CD4-positive, alpha-beta T cell treated with Interleukin-4 for 1 hour (primary cell): ENCODE results near the gene RBM17.
"Not testable (repeated sequence)": the region's sequence is repeated elsewhere in the genome, so short reads cannot be mapped to it uniquely, and the experiment has no call there.

Experiments
- DNase-seq, 2 donors: peaks; one replicate each; pipeline ENCODE4 v3.0.0-alpha.2; 2020 to 2022

RBM17 gene

DNA sequence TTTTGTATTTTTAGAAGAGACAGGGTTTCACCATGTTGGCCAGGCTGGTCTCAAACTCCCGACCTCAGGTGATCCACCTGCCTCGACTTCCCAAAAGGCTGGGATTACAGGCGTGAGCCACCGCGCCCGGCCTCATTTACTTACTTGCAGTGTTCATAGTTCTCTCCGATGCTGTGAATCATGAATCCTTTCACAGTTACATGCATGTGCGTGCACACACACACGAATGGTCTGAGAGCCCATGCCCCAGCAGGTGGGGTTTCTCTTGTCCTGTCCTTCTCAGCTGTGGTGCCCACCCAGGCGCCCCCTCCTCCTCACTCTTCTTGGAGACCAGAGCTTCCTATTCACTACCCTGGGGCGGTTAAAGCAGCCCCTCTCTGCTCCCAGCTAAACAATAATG lies 50.6 kb downstream of the RBM17 start:
- DNase-seq: no peak

GRCh38 chr10:6140141-6140841 lies 51.5 kb downstream of the RBM17 start:
- DNase-seq: peak; percentile 36 to 55

- no peak for DNase-seq
Measured at GRCh38 chr10:6140965-6141295, 52.1 kb downstream of the RBM17 start.

DNA sequence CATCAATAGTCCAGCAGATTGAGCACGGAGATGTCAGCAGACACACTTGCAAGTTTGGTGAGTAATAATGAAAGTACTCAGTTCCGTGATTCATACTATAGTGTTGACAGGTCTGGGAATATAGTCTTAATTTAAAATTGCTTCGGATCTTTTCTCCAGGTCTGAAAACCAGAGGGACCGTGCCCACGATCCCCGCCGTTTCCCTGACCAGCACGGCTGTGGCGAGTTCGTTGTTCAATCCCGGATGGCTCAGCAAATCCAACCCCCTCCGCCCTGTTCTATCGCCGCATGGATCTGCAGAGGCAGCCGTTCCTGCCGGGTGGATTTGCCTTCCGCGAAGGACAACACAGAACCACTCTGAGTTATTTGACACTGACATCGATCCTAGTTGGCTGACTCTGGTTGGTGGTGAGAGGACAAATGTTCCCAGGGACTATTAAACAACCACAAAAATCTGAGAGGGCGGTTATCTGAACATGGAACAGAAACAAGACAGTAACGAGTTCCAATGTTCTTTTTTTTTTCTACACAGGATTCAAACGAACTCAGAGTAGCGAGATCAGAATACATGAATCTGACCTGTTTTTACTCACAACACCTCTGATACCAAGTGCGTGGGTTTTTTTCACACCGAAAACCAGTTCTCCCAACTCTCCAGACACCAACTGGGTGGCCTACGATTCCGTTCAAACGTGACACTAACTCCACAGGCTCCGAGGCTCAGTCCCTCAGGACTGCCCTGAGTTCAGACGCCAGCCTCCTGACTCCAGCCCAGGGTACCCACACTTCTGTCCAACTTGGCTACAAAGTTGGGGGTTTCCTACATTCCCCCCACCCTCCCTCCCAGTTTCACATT lies 52.7 kb downstream of the RBM17 start:
- DNase-seq: peak; percentile 33 to 43

DNA sequence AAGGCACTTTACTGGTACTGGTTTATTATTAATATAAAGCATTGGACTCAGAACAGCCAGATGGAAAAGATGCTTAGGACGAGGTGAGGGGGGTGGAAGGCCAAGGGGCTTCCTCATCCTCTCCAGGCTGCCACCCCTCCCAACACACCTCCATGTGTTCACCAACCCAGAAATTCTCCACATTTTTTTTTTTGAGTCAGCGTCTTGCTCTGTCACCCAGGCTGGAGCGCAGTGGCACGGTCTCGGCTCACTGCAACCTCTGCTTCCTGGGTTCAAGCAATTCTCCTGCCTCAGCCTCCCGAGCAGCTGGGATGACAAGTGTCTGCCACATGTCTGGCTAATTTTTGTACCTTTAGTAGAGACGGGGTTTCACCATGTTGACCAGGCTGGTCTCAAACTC lies 53.4 kb downstream of the RBM17 start:
- DNase-seq: not testable (repeated sequence)

- DNase-seq: no peak
Measured at GRCh38 chr10:6142644-6143043, 53.8 kb downstream of the RBM17 start.

DNA sequence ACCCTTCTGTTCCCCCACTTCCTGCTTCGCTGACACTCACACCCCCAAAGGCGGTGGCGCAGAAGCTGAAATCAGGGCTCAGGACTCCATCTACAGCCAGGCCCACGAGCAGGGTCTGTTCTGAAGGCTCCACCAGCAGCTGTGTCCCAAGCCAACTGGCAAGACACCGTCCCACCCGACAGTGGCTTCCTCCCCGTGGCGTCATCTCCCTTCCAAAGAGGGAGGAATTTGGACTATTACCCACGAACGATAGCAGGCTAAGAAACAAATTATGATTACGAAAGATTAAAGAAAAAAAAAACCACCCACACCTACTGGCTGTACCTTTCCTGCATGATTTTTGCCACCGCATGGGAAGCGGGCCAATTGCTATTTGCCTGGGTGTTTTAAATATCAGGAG lies 54.3 kb downstream of the RBM17 start:
- no peak for DNase-seq

DNA sequence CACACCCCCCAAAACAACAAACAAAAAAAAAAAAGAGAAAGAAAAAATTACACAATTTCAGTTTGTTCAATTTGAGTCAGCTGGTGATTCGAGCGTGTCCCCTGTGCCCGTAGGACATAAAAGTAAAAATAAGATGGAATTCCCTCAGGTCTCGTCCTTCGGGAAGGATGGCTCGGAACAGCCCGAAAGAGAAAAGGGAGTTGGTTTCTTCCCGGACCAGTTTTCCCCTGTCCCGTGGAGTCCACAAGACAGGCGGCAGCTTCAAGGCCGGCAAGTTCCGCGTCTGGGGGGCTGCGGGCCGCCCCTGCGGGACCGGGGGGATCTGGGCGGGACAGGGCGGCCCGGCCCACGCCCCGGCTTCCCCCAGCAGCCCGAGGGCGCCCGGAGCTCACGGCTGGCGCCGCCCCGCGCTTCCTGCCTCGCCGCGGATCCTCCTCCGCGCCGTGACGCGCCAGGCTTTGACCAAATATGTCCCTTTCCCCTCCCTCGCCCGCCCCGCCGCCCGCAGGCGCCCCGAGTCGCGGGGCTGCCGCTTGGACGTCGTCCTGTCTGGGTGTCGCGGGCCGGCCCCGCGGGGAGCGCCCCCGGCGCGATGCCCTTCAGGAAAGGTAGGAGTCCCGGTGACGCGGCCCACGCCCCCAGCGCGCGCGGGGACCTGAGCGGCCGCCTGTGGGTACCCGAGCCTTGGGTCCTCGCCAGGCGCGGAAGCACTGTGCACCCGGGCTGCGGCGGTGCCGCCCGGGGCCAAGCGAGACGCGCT lies 55.8 kb downstream of the RBM17 start:
- peak; percentile 86 to 89 for DNase-seq

- no peak for DNase-seq
Measured at GRCh38 chr10:6145166-6145987, 56.5 kb downstream of the RBM17 start.

DNA sequence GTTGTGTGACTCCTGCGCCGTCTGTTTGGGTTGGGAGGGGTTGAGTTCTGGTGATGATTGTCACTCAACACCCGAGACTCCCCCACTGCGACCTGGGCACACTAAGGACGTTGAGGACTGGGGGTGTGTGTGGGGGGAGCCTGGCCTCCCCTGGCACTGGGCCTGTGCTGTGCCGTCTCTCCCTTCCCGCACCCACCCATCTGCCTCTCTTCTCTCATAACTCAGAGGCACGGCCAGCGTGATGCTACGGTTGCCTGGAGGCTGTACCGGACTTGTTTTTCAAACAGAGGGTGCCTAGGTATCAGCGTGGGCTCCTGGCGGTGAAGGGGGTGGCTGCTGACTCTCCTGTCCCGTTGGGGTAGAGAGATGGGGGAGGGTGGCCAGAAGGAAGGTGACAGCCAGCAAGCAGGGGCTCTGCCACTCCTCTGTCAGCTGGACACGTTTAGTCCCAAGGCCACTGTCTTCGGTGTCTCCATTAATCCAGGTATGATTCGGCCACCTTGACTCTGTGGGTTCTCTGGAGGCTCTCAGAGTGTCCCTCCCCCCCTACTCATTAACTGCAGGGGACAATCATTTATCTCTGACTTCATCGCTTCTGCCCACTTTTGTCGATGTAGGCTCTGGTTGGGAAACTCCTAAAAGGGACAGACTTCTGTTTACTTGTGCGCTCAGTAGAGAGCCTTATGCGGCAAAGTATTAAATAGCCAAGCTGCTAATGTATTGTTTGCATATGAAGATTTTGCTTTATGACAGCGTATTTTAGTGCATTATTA lies 57.4 kb downstream of the RBM17 start:
- no peak for DNase-seq

- DNase-seq: no peak
Measured at GRCh38 chr10:6146921-6147320, 58.1 kb downstream of the RBM17 start.

- peak in 1 of 2 donors; percentile 25 for DNase-seq
Measured at GRCh38 chr10:6148251-6148701, 59.4 kb downstream of the RBM17 start.

GRCh38 chr10:6148908-6149307 lies 60.1 kb downstream of the RBM17 start:
- no peak for DNase-seq

GRCh38 chr10:6151087-6151977 lies 62.5 kb downstream of the RBM17 start:
- DNase-seq: peak; percentile 68 to 75

GRCh38 chr10:6153845-6154244 lies 65.0 kb downstream of the RBM17 start:
- no peak for DNase-seq

GRCh38 chr10:6154566-6154965 lies 65.7 kb downstream of the RBM17 start:
- DNase-seq: no peak

DNA sequence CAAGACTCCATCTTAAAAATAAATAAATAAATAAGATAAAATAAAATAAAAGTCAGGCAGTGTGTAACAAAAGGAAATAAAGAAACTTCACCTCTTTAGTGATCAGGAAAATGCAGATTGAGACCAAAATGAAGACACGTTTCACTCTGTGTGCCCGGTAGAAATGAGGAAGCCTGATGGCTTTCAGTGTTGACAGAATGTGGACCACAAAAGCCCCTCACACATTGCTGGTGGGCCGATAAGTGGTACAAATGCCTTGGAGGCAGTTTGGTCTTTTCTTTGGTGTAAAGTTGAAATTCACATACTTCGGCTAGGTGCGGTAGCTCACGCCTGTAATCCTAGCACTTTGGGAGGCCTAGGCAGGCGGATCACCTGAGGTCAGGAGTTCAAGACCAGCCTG lies 69.4 kb downstream of the RBM17 start:
- DNase-seq: no peak

DNA sequence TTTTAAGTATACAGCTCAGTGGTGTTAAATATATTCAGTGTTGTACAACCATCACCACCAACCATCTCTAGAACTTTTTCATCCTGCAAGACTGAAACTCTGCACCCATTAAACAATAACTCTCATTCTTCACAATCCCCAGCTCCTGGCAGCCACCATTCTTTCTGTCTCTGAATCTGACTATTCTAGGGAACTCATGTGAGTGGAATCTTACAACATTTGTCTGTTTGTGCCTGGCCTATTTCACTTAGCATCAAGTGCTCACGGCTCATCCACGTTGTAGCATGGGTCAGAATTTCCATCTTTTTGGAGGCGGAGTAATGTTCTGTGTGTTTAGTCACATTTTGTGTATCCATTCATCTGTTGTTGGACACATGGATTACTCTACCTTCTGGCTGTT lies 73.1 kb downstream of the RBM17 start:
- DNase-seq: no peak

DNA sequence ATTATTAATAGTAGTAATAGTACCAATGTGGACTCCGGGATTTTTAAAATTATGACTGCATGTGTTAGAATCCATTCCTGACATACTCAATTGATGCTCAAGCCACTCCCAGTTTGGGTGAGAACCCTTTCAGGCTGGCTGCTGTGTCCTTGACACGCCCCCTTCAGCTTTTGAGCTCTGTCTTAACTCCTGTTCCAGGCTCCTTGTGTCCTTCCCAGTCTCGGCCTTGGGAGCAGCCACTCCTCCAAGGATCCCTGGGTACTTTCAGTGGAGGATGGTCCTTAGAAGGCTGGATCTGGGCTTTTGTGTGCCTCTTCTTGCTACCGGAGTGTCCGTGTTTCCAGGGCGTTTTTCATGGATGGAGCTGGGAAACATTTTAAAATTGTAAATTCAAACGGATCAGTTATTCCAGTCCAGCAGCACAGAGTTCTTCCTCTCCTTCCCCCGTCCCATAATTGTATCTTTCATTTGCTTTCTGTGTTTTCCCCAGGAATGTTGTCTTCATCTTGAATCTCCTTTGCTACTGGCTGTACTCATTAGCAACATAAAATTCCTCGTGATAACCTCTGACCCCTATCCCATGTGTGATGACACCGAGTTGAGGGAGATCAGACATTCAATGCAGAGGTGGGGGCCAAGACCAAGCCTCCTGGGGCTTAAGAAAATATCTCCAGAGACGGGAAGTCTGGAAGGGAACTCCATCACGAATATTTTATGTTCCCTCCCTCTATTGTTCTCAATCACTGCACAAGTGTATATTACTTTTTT lies 73.9 kb downstream of the RBM17 start:
- DNase-seq: no peak
